ENCODE measurements around the gene IVL. TPM values are rescaled to one million over a fixed set of nuclear protein-coding genes. Genes with fewer than 3 reads are reported as not detected.

IVL gene
- total RNA-seq, 2 experiments from 2014 or later = not detected

DNA sequence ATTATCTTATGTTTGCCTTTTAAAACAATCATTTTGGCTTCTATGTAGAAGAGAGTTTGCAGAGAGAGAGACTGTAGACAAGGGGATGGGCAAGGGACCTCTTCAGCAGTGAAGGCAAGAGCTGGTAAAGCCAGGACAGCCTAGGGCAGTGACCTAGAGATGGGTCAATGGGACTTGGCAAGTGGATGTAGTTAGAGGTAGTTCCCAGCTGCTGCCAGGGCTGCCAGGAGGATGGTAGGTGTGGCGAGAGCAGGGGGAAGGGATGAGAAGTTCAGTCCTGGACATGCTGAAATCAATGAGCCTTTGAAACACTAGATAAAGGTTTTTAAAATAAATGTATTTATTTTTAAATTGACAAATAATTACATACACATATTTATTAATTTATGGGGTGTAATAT, 32.3 kb downstream of the IVL start:
- Mint-ChIP-seq H3K9me3 (no peaks in the 10 kb centered on the region), H3K4me1 (ENCODE audit: low read depth) (no peaks in the 10 kb centered on the region), H3K27me3 (peaks cover 10% of the 10 kb centered on the region), H3K36me3 (no peaks in the 10 kb centered on the region), H3K27ac (no peak overlapping the region), H3K4me3 (no peak overlapping the region)
- CTCF ChIA-PET = no interaction called here
- POLR2A ChIA-PET = no interaction called here
- intact Hi-C loops (cut with micrococcal nuclease) = no loop called here
- no peak for DNase-seq

DNA sequence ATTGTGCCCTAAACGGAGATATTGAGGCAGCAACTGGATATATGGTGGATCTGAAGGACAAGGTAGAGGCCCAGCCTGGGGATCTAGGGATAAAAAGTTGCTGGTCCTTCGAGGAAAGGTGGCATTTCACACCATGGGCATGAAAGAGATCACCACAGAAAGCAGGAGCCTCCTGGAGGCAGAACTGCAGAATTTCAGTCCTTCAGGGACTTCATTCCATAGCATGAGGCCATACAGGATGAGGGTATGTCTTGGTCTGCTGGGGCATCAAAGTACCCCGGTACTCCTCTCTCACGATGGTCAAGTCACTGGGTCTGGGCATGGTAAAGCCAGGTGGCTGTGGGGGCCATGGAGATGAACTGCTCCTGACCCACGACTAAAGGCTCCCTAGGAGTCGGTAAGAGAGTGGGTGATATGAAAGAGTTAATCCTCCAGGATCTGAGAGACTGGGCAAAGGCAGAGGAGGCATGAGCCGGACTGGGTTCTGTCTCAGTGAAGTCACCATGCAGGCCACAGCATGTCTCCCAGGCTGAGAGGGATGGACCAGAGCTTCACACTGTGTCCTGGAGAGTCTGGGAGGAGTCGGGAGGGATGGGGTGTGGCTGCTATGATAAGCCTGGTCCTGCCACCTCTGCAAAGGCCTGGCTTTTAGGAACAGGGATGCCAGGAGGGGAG, 32.8 kb downstream of the IVL start:
- Mint-ChIP-seq H3K4me3 (no peak overlapping the region), H3K27ac (no peak overlapping the region), H3K27me3 (peaks cover 6% of the 10 kb centered on the region), H3K9me3 (no peaks in the 10 kb centered on the region), H3K4me1 (ENCODE audit: low read depth) (no peaks in the 10 kb centered on the region), H3K36me3 (no peaks in the 10 kb centered on the region)
- intact Hi-C loops (cut with micrococcal nuclease) = no loop called here
- POLR2A ChIA-PET = no interaction called here
- CTCF ChIA-PET = no interaction called here
- DNase-seq = no peak

- peaks cover 10% of the 10 kb centered on the region for H3K27me3 Mint-ChIP-seq
- intact Hi-C loops (cut with micrococcal nuclease) = no loop called here
- ChIA-PET CTCF (no interaction called here), POLR2A (no interaction called here)
- no peaks in the 10 kb centered on the region for H3K9me3 Mint-ChIP-seq
- H3K36me3 Mint-ChIP-seq = no peaks in the 10 kb centered on the region
- no peak overlapping the region for H3K4me3 Mint-ChIP-seq
- H3K27ac Mint-ChIP-seq = no peak overlapping the region
- no peaks in the 10 kb centered on the region for H3K4me1 Mint-ChIP-seq (ENCODE audit: low read depth)
- DNase-seq = no peak
These were observed 33.8 kb downstream of the IVL start for GRCh38 chr1:152942161-152942560.

DNA sequence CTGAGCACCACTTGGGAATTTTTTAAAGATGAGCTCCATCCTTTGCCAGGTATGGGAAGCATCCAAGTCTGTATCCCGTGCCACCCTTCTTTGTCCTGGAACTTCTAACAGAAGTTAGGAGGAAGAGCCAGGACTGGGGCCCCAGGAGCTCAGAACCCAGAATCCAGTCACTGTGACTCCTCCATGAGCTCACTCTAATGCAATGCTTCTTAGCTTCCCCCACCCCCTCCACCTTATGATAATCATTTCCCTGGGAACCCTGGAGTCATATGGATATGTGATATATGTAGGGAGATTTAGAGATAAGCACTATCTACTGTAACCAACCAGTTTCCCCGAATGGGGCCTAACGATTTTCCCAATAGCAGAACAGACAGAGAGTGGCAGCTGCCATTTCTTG, 37.9 kb downstream of the IVL start:
- Mint-ChIP-seq H3K9me3 (no peaks in the 10 kb centered on the region), H3K4me3 (no peak overlapping the region), H3K4me1 (ENCODE audit: low read depth) (no peaks in the 10 kb centered on the region), H3K36me3 (no peaks in the 10 kb centered on the region), H3K27me3 (peaks cover 9% of the 10 kb centered on the region), H3K27ac (no peak overlapping the region)
- ChIA-PET CTCF (no interaction called here), POLR2A (no interaction called here)
- intact Hi-C loops (cut with micrococcal nuclease) = no loop called here
- DNase-seq = no peak

DNA sequence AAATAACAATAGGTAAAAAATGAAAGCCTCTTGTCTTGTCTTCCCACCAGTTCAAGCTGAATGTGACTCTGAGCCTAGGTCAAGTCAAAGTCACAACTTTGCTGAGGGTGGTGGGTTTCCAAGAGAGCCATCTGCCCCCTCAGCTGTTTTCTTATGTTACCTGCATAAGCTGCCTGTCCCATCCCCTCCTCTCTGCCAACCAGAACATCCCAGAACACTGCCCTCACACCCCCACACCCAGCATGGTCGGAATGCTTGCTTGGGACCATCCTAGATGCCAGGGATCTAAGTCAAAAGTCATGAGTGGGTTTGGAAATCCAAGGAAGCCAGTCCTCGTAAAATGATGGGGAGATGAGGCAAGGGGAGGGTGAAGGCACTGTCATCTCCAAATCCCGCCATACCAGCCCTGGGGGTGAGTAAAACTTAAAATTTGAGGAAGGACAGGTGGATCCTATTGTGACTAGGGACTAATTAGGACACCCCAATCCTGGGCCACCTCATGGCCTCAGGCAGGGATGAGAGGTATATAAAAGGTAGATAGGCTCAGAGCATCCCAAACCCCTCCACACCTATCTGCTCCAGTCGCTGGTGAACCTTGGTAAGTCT, 38.4 kb downstream of the IVL start, which contains the start of gene SPRR5:
TSS of gene SPRR5 (plus strand) at position 556 of the 606 bp plus-strand sequence. CDS start 1,349 bp downstream, outside the sequence.
- no peaks in the 10 kb centered on the region for H3K4me1 Mint-ChIP-seq (ENCODE audit: low read depth)
- CTCF ChIA-PET = no interaction called here
- intact Hi-C loops (cut with micrococcal nuclease) = no loop called here
- no peak within 1 kb of the TSS for H3K27ac Mint-ChIP-seq
- no peak for DNase-seq
- H3K27me3 Mint-ChIP-seq = peaks cover 9% of the 10 kb centered on the region
- H3K36me3 Mint-ChIP-seq = no peaks in the 10 kb centered on the region
- no peaks in the 10 kb centered on the region for H3K9me3 Mint-ChIP-seq
- no peak within 1 kb of the TSS for H3K4me3 Mint-ChIP-seq
- POLR2A ChIA-PET = no interaction called here

- Mint-ChIP-seq H3K4me3 (no peak overlapping the region), H3K27ac (no peak overlapping the region), H3K27me3 (peaks cover 7% of the 10 kb centered on the region), H3K36me3 (no peaks in the 10 kb centered on the region), H3K9me3 (no peaks in the 10 kb centered on the region), H3K4me1 (ENCODE audit: low read depth) (no peaks in the 10 kb centered on the region)
- ChIA-PET CTCF (no interaction called here), POLR2A (no interaction called here)
- intact Hi-C loops (cut with micrococcal nuclease) = no loop called here
- DNase-seq = no peak
These were observed 43.4 kb downstream of the IVL start for GRCh38 chr1:152951711-152952110.

DNA sequence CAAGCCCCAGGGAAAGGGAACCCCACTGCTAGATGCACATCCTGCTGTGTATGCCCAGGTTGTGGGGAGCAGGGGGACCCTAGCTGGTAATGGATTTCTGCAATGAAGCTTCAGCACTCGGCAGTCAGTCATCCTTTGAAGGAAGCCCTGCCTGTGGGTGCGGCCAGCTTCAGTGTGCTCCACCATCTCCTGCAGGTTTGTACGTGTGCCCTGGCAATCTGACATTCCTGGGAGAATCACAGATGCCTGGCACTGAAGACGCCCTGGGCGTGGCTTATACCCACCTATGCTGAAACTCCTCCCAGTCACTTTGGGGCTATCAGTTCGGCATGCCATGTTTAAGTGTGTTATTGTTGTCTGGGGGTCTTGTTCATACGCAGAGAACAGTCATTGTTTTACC, 45.4 kb downstream of the IVL start:
- Mint-ChIP-seq H3K36me3 (no peaks in the 10 kb centered on the region), H3K9me3 (no peaks in the 10 kb centered on the region), H3K27ac (no peak overlapping the region), H3K4me3 (no peak overlapping the region), H3K27me3 (peaks cover 8% of the 10 kb centered on the region), H3K4me1 (ENCODE audit: low read depth) (no peaks in the 10 kb centered on the region)
- ChIA-PET CTCF (interaction anchor here (1.3 kb wide), 1 partner anchor 275 kb away, joined by 3 read pairs; no protein-coding TSS in a partner anchor), POLR2A (no interaction called here)
- no peak for DNase-seq
- intact Hi-C loops (cut with micrococcal nuclease) = no loop called here

DNA sequence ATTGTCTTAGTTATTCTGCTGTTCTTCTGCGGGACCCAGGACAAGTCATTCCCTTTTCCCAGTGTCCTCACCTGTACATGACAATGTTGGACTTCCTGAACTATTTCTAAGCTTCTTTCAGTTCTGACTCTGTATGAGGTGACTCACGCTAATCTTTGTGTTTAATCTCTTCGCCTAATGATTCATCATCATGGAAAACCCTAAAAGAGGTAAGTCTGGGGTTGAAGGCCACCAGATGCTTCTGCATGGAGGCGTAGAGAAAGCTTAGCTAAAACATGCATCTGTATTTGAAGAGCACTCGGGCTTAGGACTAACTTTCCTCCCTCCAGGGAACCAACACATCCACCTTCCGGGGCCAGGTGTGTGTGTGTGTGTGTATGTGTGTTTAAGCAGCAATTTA, 46.1 kb downstream of the IVL start:
- intact Hi-C loops (cut with micrococcal nuclease) = no loop called here
- DNase-seq = no peak
- Mint-ChIP-seq H3K27me3 (peaks cover 8% of the 10 kb centered on the region), H3K4me1 (ENCODE audit: low read depth) (no peaks in the 10 kb centered on the region), H3K36me3 (no peaks in the 10 kb centered on the region), H3K27ac (no peak overlapping the region), H3K4me3 (no peak overlapping the region), H3K9me3 (no peaks in the 10 kb centered on the region)
- POLR2A ChIA-PET = no interaction called here
- CTCF ChIA-PET = interaction anchor here (1.3 kb wide), 1 partner anchor 274 kb away, joined by 3 read pairs; no protein-coding TSS in a partner anchor

DNA sequence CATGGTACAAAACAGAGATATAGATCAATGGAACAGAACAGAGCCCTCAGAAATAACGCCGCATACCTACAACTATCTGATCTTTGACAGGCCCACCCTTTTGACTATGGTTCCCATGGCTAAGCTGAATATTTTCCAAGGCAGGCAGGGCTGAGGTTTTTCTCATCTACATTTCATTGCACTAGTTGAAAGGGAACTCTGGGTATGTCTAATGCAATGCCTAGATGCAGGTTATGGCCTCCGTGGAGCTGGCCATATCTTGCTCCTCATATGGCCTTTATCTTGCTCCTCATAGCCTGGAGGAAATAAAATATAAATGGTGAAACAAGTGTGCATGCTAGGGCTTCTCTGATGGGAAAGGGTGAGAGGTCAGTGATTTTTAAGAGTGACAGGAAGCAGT, 49.2 kb downstream of the IVL start:
- Mint-ChIP-seq H3K4me3 (no peak overlapping the region), H3K27ac (no peak overlapping the region), H3K27me3 (peaks cover 4% of the 10 kb centered on the region), H3K4me1 (ENCODE audit: low read depth) (no peaks in the 10 kb centered on the region), H3K9me3 (no peaks in the 10 kb centered on the region), H3K36me3 (no peaks in the 10 kb centered on the region)
- DNase-seq = no peak
- intact Hi-C loops (cut with micrococcal nuclease) = no loop called here
- ChIA-PET CTCF (no interaction called here), POLR2A (no interaction called here)

- H3K4me1 Mint-ChIP-seq (ENCODE audit: low read depth) = no peaks in the 10 kb centered on the region
These were observed 50.9 kb downstream of the IVL start for GRCh38 chr1:152959273-152959672.

GRCh38 chr1:152959801-152960451, 51.6 kb downstream of the IVL start:
- POLR2A ChIA-PET = no interaction called here
- no peaks in the 10 kb centered on the region for H3K4me1 Mint-ChIP-seq (ENCODE audit: low read depth)
- peaks cover 4% of the 10 kb centered on the region for H3K27me3 Mint-ChIP-seq
- intact Hi-C loops (cut with micrococcal nuclease) = no loop called here
- no peaks in the 10 kb centered on the region for H3K9me3 Mint-ChIP-seq
- no peaks in the 10 kb centered on the region for H3K36me3 Mint-ChIP-seq
- CTCF ChIA-PET = no interaction called here
- no peak overlapping the region for H3K4me3 Mint-ChIP-seq
- H3K27ac Mint-ChIP-seq = no peak overlapping the region
- no peak for DNase-seq

More at GRCh38 chr1:152959273-152959672, 50.9 kb downstream of the IVL start:
- no peak overlapping the region for H3K27ac Mint-ChIP-seq
- DNase-seq = no peak
- H3K9me3 Mint-ChIP-seq = no peaks in the 10 kb centered on the region
- ChIA-PET POLR2A (no interaction called here), CTCF (no interaction called here)
- intact Hi-C loops (cut with micrococcal nuclease) = no loop called here
- H3K36me3 Mint-ChIP-seq = no peaks in the 10 kb centered on the region
- H3K4me3 Mint-ChIP-seq = no peak overlapping the region
- H3K27me3 Mint-ChIP-seq = peaks cover 4% of the 10 kb centered on the region

DNA sequence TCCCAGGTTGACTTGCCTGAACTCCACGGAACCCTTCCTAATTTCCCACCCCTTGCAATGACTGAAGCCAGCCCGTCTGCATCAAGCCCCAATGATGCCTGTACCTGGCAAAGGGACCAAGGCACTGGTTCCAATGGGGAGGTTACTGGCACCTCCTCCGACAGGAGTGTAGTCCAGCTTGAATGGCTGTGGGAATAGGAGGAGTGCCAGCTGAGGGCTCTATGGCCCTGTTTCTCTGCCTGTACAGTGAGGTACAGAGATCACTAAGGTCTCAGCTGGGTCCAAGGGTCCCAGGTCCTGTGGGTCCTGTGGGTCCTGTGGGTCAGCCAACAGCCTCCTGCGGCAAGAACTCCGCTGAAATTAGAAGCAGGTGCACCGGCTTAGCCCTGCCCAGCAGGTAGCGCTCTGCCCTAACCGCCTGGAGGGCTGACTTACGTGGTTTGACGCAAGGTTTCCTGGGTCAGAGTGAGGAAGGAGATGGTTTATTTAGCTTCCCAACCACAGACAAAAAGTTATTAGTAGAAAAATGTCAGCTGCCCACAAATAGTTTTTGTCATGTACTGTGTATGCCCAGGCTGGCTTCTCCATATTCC, 52.2 kb downstream of the IVL start:
- Mint-ChIP-seq H3K27ac (no peak overlapping the region), H3K4me1 (ENCODE audit: low read depth) (no peaks in the 10 kb centered on the region), H3K4me3 (no peak overlapping the region), H3K9me3 (no peaks in the 10 kb centered on the region), H3K36me3 (no peaks in the 10 kb centered on the region), H3K27me3 (peaks cover 7% of the 10 kb centered on the region)
- intact Hi-C loops (cut with micrococcal nuclease) = no loop called here
- POLR2A ChIA-PET = no interaction called here
- DNase-seq = no peak
- CTCF ChIA-PET = no interaction called here
